K562 (cell line): Measurements from ENCODE around the gene PNMT. TPM values are rescaled to one million over a fixed set of nuclear protein-coding genes. Genes with fewer than 3 reads are reported as not detected.

Source experiments
- ARID1B ChIP-seq: fragments of 450-650 bp; IDR thresholded peaks from 2 replicates; pipeline ENCODE4 v1.6.1; 2016; ENCODE audit warnings: antibody characterized with exemption, mild to moderate bottlenecking, inconsistent platforms
- ARID2 ChIP-seq: fragments of 450-650 bp; IDR thresholded peaks from 2 replicates; pipeline ENCODE4 v1.6.1; 2017; ENCODE audit warnings: antibody characterized with exemption, mild to moderate bottlenecking
- CREB3 ChIP-seq: fragments of 450-650 bp; conservative IDR thresholded peaks from 2 replicates; pipeline ENCODE4 v1.6.1; 2016; ENCODE audit warnings: missing genetic modification characterization, low read depth, mild to moderate bottlenecking, missing compliant biosample characterization, moderate library complexity
- MIER1 ChIP-seq: fragments of 450-650 bp; IDR thresholded peaks from 2 replicates; pipeline ENCODE4 v1.6.1; 2016; ENCODE audit warnings: antibody characterized with exemption, mild to moderate bottlenecking, low read depth
- NFE2 ChIP-seq: IDR thresholded peaks from 2 replicates; pipeline ENCODE4 v1.6.1; 2014; ENCODE audit warnings: antibody characterized with exemption, low read depth
- NFRKB ChIP-seq: fragments of 450-650 bp; IDR thresholded peaks from 2 replicates; pipeline ENCODE4 v1.6.1; 2016; ENCODE audit warnings: low read depth
- PTBP1 ChIP-seq: fragments of 200-400 bp; formaldehyde crosslinking; IDR thresholded peaks from 2 replicates; pipeline ENCODE4 v1.6.1; 2017; ENCODE audit warnings: low read depth, low read length
- SMARCC2 ChIP-seq: fragments of 450-650 bp; IDR thresholded peaks from 2 replicates; pipeline ENCODE4 v1.6.1; 2017; ENCODE audit warnings: antibody characterized with exemption, moderate library complexity, mild to moderate bottlenecking, low read depth
- SREBF2 ChIP-seq: sonication (generic); formaldehyde crosslinking; IDR thresholded peaks from 2 replicates; pipeline ENCODE4 v1.4.0; 2020; ENCODE audit warnings: mild to moderate bottlenecking, missing genetic modification reagents
- SRSF1 ChIP-seq: fragments of 200-400 bp; formaldehyde crosslinking; IDR thresholded peaks from 2 replicates; pipeline ENCODE4 v1.6.1; 2017; ENCODE audit warnings: mild to moderate bottlenecking, low read depth, low read length, moderate library complexity
- SUPT5H ChIP-seq: fragments of 450-650 bp; IDR thresholded peaks from 2 replicates; pipeline ENCODE4 v1.6.1; 2016
- TAL1 ChIP-seq: fragments of 450-650 bp; IDR thresholded peaks from 2 replicates; pipeline ENCODE4 v1.6.1; 2016; ENCODE audit warnings: mild to moderate bottlenecking
- TEAD4 ChIP-seq, 2 experiments: sonication (generic) in 1 of 2; formaldehyde crosslinking in 1 of 2; IDR thresholded peaks; 2 replicates each; pipeline versions ENCODE4 v1.6.1 to v1.8.0; 2012 to 2022; ENCODE audit warnings: borderline replicate concordance in 1 of 2, inconsistent platforms in 1 of 2, low read length in 1 of 2, mild to moderate bottlenecking in 1 of 2, missing genetic modification reagents in 1 of 2
- ZFP36 ChIP-seq: fragments of 150-350 bp; IDR thresholded peaks from 2 replicates; pipeline ENCODE4 v1.6.1; 2018; ENCODE audit warnings: low read length, low read depth; ENCODE audit not compliant: partially characterized antibody
- ZKSCAN1 ChIP-seq: fragments of 150-350 bp; IDR thresholded peaks from 2 replicates; pipeline ENCODE4 v1.6.1; 2016; ENCODE audit warnings: low read depth, low read length
- ZNF408 ChIP-seq: fragments of 250-450 bp; sonication (Bioruptor Pico); IDR thresholded peaks from 2 replicates; pipeline ENCODE4 v1.4.0; 2020; ENCODE audit warnings: low read depth, mild to moderate bottlenecking, moderate library complexity
- ZNF449 ChIP-seq: fragments of 250-450 bp; sonication (Bioruptor Pico); IDR thresholded peaks from 2 replicates; pipeline ENCODE4 v1.8.0; 2022; ENCODE audit warnings: moderate library complexity, mild to moderate bottlenecking, inconsistent platforms
- polyA plus RNA-seq, 8 experiments: library from polyadenylated mRNA; depleted of rRNA in 4 of 8; stranded (reverse) in 5 of 8; unstranded in 3 of 8; fragments of >200 nt; fragmentation: Nextera tagmentation in 2 of 8; fragmentation: Illumina TruSeq in 1 of 8; extraction: Ambion mirVana in 2 of 8; extraction: Trizol in 1 of 8; gene quantifications; 2 replicates each; pipeline versions ENCODE4 v1.2.1 to v1.2.3, GENCODE V29; 2011 to 2014; ENCODE audit warnings: inconsistent platforms in 1 of 8, missing spikeins in 1 of 8
- total RNA-seq, 7 experiments: library from RNA; depleted of rRNA in 6 of 7; stranded (reverse); fragments of >200 nt in 6 of 7; fragmentation: Illumina TruSeq in 2 of 7; extraction: Trizol in 2 of 7; gene quantifications; 2 replicates each; pipeline versions ENCODE4 v1.2.1 to v1.2.3, GENCODE V29; 2011 to 2021; ENCODE audit warnings: low replicate concordance in 1 of 7
- TF ChIP-seq, protein P1 (sequence below): IDR thresholded peaks from 3 replicates; pipeline ENCODE4 v1.6.1; 2011; ENCODE audit warnings: borderline replicate concordance, mild to moderate bottlenecking; ENCODE audit not compliant: insufficient read length, insufficient read depth
- TF ChIP-seq, protein P2 (sequence below): IDR thresholded peaks from 2 replicates; pipeline ENCODE4 v1.6.1; 2012; ENCODE audit warnings: low read depth, low read length, improper control_type of control experiment, borderline replicate concordance
- TF ChIP-seq, protein P3 (sequence below), 2 experiments: fragments of 450-650 bp in 1 of 2; sonication (generic) in 1 of 2; formaldehyde crosslinking in 1 of 2; IDR thresholded peaks in 1 of 2; conservative IDR thresholded peaks in 1 of 2; 2 replicates each; pipeline versions ENCODE4 v1.6.1 to v1.8.1; 2016 to 2023; ENCODE audit warnings: mild to moderate bottlenecking in 2 of 2, moderate library complexity in 2 of 2, inconsistent platforms in 1 of 2, missing genetic modification reagents in 1 of 2

PNMT gene
- total and polyA plus RNA-seq, 9 of the 15 experiments (the other 6 are each of a cell fraction or from before 2014, with no cell fraction given), result 0.55 to 18.1 (median 5.8) TPM

DNA sequence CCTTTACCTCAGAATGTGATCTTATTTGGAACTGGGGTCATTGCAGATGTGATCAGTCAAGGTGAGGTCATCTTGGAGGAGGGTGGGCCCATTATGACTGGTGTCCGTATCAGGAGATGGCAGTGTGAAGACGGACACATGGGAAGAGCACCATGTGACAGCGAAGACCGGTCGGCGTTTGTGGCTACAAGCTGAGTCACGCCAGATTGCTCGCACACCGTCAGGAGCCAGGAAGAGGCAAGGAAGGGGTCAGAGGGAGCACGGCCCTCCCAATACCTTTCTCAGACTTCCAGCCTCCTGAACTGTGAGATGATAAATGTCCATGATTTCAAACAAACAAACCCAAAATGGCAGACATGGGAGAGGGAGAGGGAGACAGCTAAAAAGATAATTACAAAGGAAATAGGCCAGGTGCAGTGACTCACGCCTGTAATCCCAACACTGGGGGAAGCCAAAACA lies 18.1 kb upstream of the PNMT start (continued):
- TF ChIP-seq, protein P1, sequence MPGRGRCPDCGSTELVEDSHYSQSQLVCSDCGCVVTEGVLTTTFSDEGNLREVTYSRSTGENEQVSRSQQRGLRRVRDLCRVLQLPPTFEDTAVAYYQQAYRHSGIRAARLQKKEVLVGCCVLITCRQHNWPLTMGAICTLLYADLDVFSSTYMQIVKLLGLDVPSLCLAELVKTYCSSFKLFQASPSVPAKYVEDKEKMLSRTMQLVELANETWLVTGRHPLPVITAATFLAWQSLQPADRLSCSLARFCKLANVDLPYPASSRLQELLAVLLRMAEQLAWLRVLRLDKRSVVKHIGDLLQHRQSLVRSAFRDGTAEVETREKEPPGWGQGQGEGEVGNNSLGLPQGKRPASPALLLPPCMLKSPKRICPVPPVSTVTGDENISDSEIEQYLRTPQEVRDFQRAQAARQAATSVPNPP, result no peak
- TF ChIP-seq SREBF2 (CRISPR knock-in tag) (no peak), NFRKB (peak; percentile 80), ARID1B (peak; percentile 89), SMARCC2 (peak; percentile 54; the same call in 1 of the 2 replicates), PTBP1 (no peak), MIER1 (no peak), ARID2 (no peak), TEAD4 (IDR thresholded peaks at IDR 0.05; ENCODE audit: low read length) (peak; percentile 67; the same call in 1 of the 2 replicates), TEAD4 (CRISPR knock-in tag; IDR thresholded peaks at IDR 0.05; ENCODE audit: borderline replicate concordance) (no peak), NFE2 (peak; percentile 98), ZKSCAN1 (no peak), SUPT5H (peak; percentile 60; the same call in 1 of the 2 replicates), CREB3 (tag) (peak; percentile 81; the same call in 1 of the 2 replicates), ZFP36 (peak; percentile 26), TAL1 (peak; percentile 48; the same call in 1 of the 2 replicates), ZNF449 (CRISPR knock-in tag) (no peak), ZNF408 (CRISPR knock-in tag) (no peak), SRSF1 (no peak)
- TF ChIP-seq, protein P2, sequence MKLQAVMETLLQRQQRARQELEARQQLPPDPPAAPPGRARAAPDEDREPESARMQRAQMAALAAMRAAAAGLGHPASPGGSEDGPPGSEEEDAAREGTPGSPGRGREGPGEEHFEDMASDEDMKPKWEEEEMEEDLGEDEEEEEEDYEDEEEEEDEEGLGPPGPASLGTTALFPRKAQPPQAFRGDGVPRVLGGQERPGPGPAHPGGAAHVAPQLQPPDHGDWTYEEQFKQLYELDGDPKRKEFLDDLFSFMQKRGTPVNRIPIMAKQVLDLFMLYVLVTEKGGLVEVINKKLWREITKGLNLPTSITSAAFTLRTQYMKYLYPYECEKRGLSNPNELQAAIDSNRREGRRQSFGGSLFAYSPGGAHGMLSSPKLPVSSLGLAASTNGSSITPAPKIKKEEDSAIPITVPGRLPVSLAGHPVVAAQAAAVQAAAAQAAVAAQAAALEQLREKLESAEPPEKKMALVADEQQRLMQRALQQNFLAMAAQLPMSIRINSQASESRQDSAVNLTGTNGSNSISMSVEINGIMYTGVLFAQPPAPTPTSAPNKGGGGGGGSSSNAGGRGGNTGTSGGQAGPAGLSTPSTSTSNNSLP, result no peak; the same call in 1 of the 2 replicates
- TF ChIP-seq, protein P3, sequence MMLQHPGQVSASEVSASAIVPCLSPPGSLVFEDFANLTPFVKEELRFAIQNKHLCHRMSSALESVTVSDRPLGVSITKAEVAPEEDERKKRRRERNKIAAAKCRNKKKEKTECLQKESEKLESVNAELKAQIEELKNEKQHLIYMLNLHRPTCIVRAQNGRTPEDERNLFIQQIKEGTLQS (IDR thresholded peaks at IDR 0.05), result peak; percentile 97
- TF ChIP-seq, protein P3 (CRISPR knock-in tag; conservative IDR thresholded peaks at IDR 0.05), result no peak; the same call in 1 of the 2 replicates
